ENCODE results near the gene HOXD12. TPM values are rescaled to one million over a fixed set of nuclear protein-coding genes. Genes with fewer than 3 reads are reported as not detected.

HOXD12 gene
- polyA plus RNA-seq, 1 donor from 2014 or later: not detected

- no peaks in the 10 kb centered on the region for H4K20me1 ChIP-seq (ENCODE audit: insufficient read depth)
- no peak for TF ChIP-seq SMC3 (conservative IDR thresholded peaks at IDR 0.05; ENCODE audit: poor library complexity)
- TF ChIP-seq EZH2 (IDR thresholded peaks at IDR 0.05; ENCODE audit: borderline replicate concordance, insufficient read depth, low read length, poor library complexity, severe bottlenecking): no peak
- TF ChIP-seq EP300 (conservative IDR thresholded peaks at IDR 0.05; ENCODE audit: poor library complexity, severe bottlenecking): no peak
- no peak for TF ChIP-seq REST (IDR thresholded peaks at IDR 0.05; ENCODE audit: borderline replicate concordance)
- TF ChIP-seq TAF1 (IDR thresholded peaks at IDR 0.05; ENCODE audit: low read depth): no peak
- TF ChIP-seq POLR2AphosphoS5 (IDR thresholded peaks at IDR 0.05): no peak
- TF ChIP-seq CTCF (IDR thresholded peaks at IDR 0.05; ENCODE audit: poor library complexity, severe bottlenecking): no peak
- TF ChIP-seq RAD21 (conservative IDR thresholded peaks at IDR 0.05): no peak
- no peak for TF ChIP-seq MXI1 (conservative IDR thresholded peaks at IDR 0.05; ENCODE audit: poor library complexity, severe bottlenecking)
- no peak overlapping the region for H3K4me3 ChIP-seq (ENCODE audit: low read length)
- H3K27ac ChIP-seq (ENCODE audit: low read length): no peak overlapping the region
- no peak overlapping the region for H3K4me2 ChIP-seq (ENCODE audit: low read length)
- H3K36me3 ChIP-seq (ENCODE audit: insufficient read depth, low read length): no peaks in the 10 kb centered on the region
- no peak overlapping the region for H3K9ac ChIP-seq (ENCODE audit: low read length)
- no peaks in the 10 kb centered on the region for H3F3A ChIP-seq (ENCODE audit: insufficient read depth, low read length, poor library complexity, severe bottlenecking)
- peaks cover 100% of the 10 kb centered on the region for H3K27me3 ChIP-seq (ENCODE audit: insufficient read depth, low read depth, low read length)
- no peaks in the 10 kb centered on the region for H3K9me2 ChIP-seq (ENCODE audit: insufficient read depth, low read length)
- H2AFZ ChIP-seq (ENCODE audit: low read depth, low read length): no peak overlapping the region
- peaks cover 7% of the 10 kb centered on the region for H3K9me3 ChIP-seq (ENCODE audit: low read length)
- no peaks in the 10 kb centered on the region for H3K79me2 ChIP-seq (replicated peaks; ENCODE audit: insufficient read depth, low read length)
These were observed 2.2 kb downstream of the HOXD12 start for GRCh38 chr2:176101842-176102241.

DNA sequence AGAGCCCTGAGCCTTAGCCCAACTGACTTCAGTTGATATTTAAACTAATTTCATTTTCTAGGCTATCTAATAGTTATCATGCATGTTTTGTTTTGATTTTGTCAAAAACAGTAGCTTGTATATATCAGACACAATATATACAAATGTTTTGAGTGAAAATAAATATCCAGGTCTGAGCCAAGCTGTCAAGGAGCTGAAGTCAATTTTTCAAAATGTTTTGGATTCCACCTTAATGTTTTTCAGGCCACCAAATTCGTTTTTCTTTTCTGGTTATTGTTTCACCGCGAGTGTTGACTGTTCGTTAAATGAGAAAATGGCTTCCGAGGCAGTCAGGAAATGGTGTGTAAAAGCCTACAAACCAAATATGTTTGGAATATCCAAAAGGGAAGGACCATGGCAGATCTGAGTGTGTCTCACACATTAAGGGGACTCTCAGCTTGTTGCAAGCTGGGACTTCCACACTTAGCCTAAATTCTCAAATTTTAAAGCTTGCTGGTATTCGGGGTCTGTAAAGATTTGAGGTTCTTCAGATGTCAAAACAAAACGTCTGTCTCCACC, 2.8 kb downstream of the HOXD12 start:
- Histone ChIP-seq H3K4me2 (ENCODE audit: low read length) (no peak overlapping the region), H4K20me1 (ENCODE audit: insufficient read depth) (no peaks in the 10 kb centered on the region), H3K9me2 (ENCODE audit: insufficient read depth, low read length) (no peaks in the 10 kb centered on the region), H3F3A (ENCODE audit: insufficient read depth, low read length, poor library complexity, severe bottlenecking) (no peaks in the 10 kb centered on the region), H3K79me2 (replicated peaks; ENCODE audit: insufficient read depth, low read length) (no peaks in the 10 kb centered on the region), H3K27ac (ENCODE audit: low read length) (no peak overlapping the region), H3K9me3 (ENCODE audit: low read length) (peaks cover 7% of the 10 kb centered on the region), H3K27me3 (ENCODE audit: insufficient read depth, low read depth, low read length) (peaks cover 100% of the 10 kb centered on the region), H2AFZ (ENCODE audit: low read depth, low read length) (no peak overlapping the region), H3K36me3 (ENCODE audit: insufficient read depth, low read length) (no peaks in the 10 kb centered on the region), H3K4me3 (ENCODE audit: low read length) (no peak overlapping the region), H3K9ac (ENCODE audit: low read length) (no peak overlapping the region)
- TF ChIP-seq REST (IDR thresholded peaks at IDR 0.05; ENCODE audit: borderline replicate concordance) (no peak), MXI1 (conservative IDR thresholded peaks at IDR 0.05; ENCODE audit: poor library complexity, severe bottlenecking) (no peak), EP300 (conservative IDR thresholded peaks at IDR 0.05; ENCODE audit: poor library complexity, severe bottlenecking) (no peak), EZH2 (IDR thresholded peaks at IDR 0.05; ENCODE audit: borderline replicate concordance, insufficient read depth, low read length, poor library complexity, severe bottlenecking) (no peak), RAD21 (conservative IDR thresholded peaks at IDR 0.05) (no peak), TAF1 (IDR thresholded peaks at IDR 0.05; ENCODE audit: low read depth) (no peak), POLR2AphosphoS5 (IDR thresholded peaks at IDR 0.05) (no peak), SMC3 (conservative IDR thresholded peaks at IDR 0.05; ENCODE audit: poor library complexity) (no peak), CTCF (IDR thresholded peaks at IDR 0.05; ENCODE audit: poor library complexity, severe bottlenecking) (no peak)

Measured in neural cell (in vitro differentiated cells).